Measurements from ENCODE around the gene GFPT2.

Gene GFPT2

DNA sequence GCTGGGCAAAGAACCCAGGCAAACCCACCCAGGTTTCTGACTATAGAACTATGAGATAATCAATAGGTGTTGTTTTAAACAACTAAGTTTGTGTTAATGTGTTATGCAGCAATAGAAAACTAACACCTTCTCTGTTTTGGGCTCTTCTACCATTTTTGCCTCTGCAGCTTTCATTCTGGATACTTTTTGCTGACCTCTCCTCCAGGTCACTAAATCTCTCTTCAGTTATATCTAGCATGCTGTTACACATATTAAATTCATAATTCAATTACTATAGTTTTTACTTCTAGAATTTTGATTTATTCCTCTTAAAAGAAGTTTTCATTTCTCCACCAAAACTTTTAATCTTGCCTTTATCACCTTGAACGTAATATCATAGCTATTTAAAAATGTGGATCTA lies 78.4 kb downstream of the GFPT2 start:
- DNase-seq = no peak

- DNase-seq = no peak
Observed at GRCh38 chr5:180271221-180271620, 81.9 kb downstream of the GFPT2 start.

GRCh38 chr5:180259260-180259611 lies 93.9 kb downstream of the GFPT2 start:
- no peak for DNase-seq

GRCh38 chr5:180253036-180253824 lies 99.9 kb downstream of the GFPT2 start:
- DNase-seq = peak in 1 of 2 experiments; percentile 16

DNA sequence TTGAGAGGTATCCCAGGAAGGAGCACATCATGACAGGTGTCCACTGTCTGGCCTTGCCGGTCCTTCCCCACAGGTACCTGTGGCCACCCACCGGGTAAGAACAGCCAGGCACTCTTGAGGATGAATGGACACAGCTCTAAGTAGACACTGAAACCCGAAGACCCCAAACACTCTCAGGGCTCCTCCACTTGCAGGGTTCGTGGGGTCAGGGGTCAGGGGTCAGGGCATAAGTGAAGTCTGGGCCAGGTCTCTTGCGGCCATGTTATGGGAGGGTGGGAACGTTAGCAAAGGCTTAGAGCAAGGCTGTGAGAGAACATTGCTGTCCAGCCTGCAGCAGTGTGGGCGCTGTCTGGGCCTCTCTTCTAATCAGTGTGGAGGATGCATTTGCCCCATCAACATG lies 101.2 kb downstream of the GFPT2 start:
- DNase-seq = no peak

- DNase-seq = no peak
Observed at GRCh38 chr5:180251141-180251540, 102.0 kb downstream of the GFPT2 start.
